ENCODE results near the gene TBC1D22B.

- TF ChIP-seq CTCF (conservative IDR thresholded peaks at IDR 0.05; ENCODE audit: low read length) = no peak
- TF ChIP-seq EZH2phosphoT487 (IDR thresholded peaks at IDR 0.05; ENCODE audit: borderline replicate concordance) = no peak
Observed at GRCh38 chr6:37242429-37243052, 15.0 kb upstream of the TBC1D22B start.

All from Loucy (cell line).